ENCODE measurements around the gene ADAM10. TPM values are rescaled to one million over a fixed set of nuclear protein-coding genes. Genes with fewer than 3 reads are reported as not detected.

The ADAM10 gene
- polyA plus RNA-seq, 1 donor (not counting 4 experiments of a cell fraction or from before 2014, with no cell fraction given), result 198 TPM

DNA sequence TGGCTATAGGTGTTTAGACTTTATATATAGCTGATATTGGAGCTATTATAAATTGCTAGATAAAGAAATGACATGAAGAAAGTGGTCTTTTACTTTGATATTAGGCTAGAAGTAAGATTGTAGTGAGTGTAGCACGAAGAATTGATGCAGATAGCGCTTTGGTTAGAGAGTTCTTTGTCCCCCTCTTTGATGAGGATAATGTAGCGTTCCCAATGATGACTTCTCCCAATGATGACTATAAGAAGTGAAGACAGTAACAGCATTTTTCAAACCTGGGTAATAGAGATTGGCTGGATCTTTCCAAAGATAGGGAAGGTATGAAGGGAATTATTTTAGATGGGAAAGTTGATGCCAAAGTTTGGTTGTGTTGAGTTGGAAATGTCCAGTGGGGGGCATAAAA, 25.9 kb upstream of the ADAM10 start:
- FAIRE-seq, result no peak
- Histone ChIP-seq H3K9me3 (ENCODE audit: control insufficient read depth, low read depth, low read length) (no peaks in the 10 kb centered on the region), H3K79me2 (ENCODE audit: control insufficient read depth, insufficient read depth, low read length) (peaks cover 71% of the 10 kb centered on the region), H3K4me3 (ENCODE audit: control insufficient read depth in 2 of 3, extremely low read depth in 1 of 3, insufficient read depth in 2 of 3, low read depth in 1 of 3, low read length in 3 of 3) (no peak overlapping the region), H3K9me1 (ENCODE audit: control insufficient read depth, extremely low read depth, insufficient read depth, low read length) (no peaks in the 10 kb centered on the region), H2AFZ (ENCODE audit: control insufficient read depth, low read length) (no peak overlapping the region), H3K27ac (ENCODE audit: control insufficient read depth, insufficient read depth, low read length) (no peak overlapping the region), H3K36me3 (ENCODE audit: control insufficient read depth in 2 of 2, extremely low read depth in 1 of 2, insufficient read depth in 2 of 2, low read length in 2 of 2) (peaks cover 2 to 5% of the 10 kb centered on the region in 2 experiments), H3K4me1 (ENCODE audit: control insufficient read depth, extremely low read depth, insufficient read depth, low read length) (peaks cover 2% of the 10 kb centered on the region), H3K4me2 (ENCODE audit: control insufficient read depth, extremely low read depth, insufficient read depth, low read depth, low read length) (peak overlapping the region; percentile 73), H3K9ac (ENCODE audit: control insufficient read depth, extremely low read depth, insufficient read depth, low read length) (no peak overlapping the region), H3K27me3 (ENCODE audit: control insufficient read depth, extremely low read depth, insufficient read depth, low read length) (no peaks in the 10 kb centered on the region), H4K20me1 (ENCODE audit: control insufficient read depth, extremely low read depth, insufficient read depth, low read length) (no peaks in the 10 kb centered on the region)
- TF ChIP-seq, protein P1, sequence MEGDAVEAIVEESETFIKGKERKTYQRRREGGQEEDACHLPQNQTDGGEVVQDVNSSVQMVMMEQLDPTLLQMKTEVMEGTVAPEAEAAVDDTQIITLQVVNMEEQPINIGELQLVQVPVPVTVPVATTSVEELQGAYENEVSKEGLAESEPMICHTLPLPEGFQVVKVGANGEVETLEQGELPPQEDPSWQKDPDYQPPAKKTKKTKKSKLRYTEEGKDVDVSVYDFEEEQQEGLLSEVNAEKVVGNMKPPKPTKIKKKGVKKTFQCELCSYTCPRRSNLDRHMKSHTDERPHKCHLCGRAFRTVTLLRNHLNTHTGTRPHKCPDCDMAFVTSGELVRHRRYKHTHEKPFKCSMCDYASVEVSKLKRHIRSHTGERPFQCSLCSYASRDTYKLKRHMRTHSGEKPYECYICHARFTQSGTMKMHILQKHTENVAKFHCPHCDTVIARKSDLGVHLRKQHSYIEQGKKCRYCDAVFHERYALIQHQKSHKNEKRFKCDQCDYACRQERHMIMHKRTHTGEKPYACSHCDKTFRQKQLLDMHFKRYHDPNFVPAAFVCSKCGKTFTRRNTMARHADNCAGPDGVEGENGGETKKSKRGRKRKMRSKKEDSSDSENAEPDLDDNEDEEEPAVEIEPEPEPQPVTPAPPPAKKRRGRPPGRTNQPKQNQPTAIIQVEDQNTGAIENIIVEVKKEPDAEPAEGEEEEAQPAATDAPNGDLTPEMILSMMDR (optimal IDR thresholded peaks at IDR 0.05 in 1 of 3, IDR thresholded peaks at IDR 0.05 in 1 of 3, conservative IDR thresholded peaks at IDR 0.05 in 1 of 3; ENCODE audit: extremely low read depth in 1 of 3, insufficient read depth in 2 of 3, low read length in 3 of 3), result no peak
- no peak for TF ChIP-seq EZH2 (IDR thresholded peaks at IDR 0.05; ENCODE audit: low read length)
- DNase-seq (ENCODE audit: low read depth, low spot score), result no peak
- dilution Hi-C loops (cut with MboI; ENCODE audit: extremely low pct_ligation_motif_present, low sequenced_read_pairs), result no loop called here

DNA sequence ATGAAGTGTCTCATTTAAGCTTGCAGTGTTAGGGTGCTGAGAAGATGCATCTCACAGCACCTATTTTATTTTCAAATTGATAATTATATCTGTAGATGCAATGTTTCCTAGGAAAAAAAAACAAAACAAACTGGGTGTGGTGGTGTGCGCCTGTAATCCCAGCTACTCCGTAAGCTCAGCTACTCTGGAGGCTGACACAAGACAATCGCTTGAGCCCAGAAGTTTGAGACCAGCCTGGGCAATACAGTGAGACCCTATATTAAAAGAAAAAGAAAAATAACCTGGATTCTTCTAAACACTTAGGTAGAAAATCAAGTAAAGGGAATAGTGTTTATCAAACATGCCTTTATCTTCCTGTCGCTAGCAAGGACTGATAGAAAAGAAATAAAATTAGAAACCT, 23.5 kb upstream of the ADAM10 start:
- H3K9me3 ChIP-seq (ENCODE audit: control insufficient read depth, low read depth, low read length), result no peaks in the 10 kb centered on the region
- H3K27ac ChIP-seq (ENCODE audit: control insufficient read depth, insufficient read depth, low read length), result peak overlapping the region; percentile 84
- H3K79me2 ChIP-seq (ENCODE audit: control insufficient read depth, insufficient read depth, low read length), result peaks cover 59% of the 10 kb centered on the region
- TF ChIP-seq EZH2 (IDR thresholded peaks at IDR 0.05; ENCODE audit: low read length), result no peak
- TF ChIP-seq, protein P1 (optimal IDR thresholded peaks at IDR 0.05 in 1 of 3, IDR thresholded peaks at IDR 0.05 in 1 of 3, conservative IDR thresholded peaks at IDR 0.05 in 1 of 3; ENCODE audit: extremely low read depth in 1 of 3, insufficient read depth in 2 of 3, low read length in 3 of 3), result no peak
- dilution Hi-C loops (cut with MboI; ENCODE audit: extremely low pct_ligation_motif_present, low sequenced_read_pairs), result no loop called here
- H3K9ac ChIP-seq (ENCODE audit: control insufficient read depth, extremely low read depth, insufficient read depth, low read length), result peak overlapping the region; percentile 90
- H3K4me1 ChIP-seq (ENCODE audit: control insufficient read depth, extremely low read depth, insufficient read depth, low read length), result peaks cover 2% of the 10 kb centered on the region
- no peak for FAIRE-seq
- no peaks in the 10 kb centered on the region for H3K27me3 ChIP-seq (ENCODE audit: control insufficient read depth, extremely low read depth, insufficient read depth, low read length)
- peaks cover 0 to 2% of the 10 kb centered on the region in 2 experiments for H3K36me3 ChIP-seq (ENCODE audit: control insufficient read depth in 2 of 2, extremely low read depth in 1 of 2, insufficient read depth in 2 of 2, low read length in 2 of 2)
- peak overlapping the region; percentile 98 to 100 (median 98) for H3K4me3 ChIP-seq (ENCODE audit: control insufficient read depth in 2 of 3, extremely low read depth in 1 of 3, insufficient read depth in 2 of 3, low read depth in 1 of 3, low read length in 3 of 3)
- H3K9me1 ChIP-seq (ENCODE audit: control insufficient read depth, extremely low read depth, insufficient read depth, low read length), result no peaks in the 10 kb centered on the region
- H4K20me1 ChIP-seq (ENCODE audit: control insufficient read depth, extremely low read depth, insufficient read depth, low read length), result no peaks in the 10 kb centered on the region
- peak overlapping the region; percentile 94 for H3K4me2 ChIP-seq (ENCODE audit: control insufficient read depth, extremely low read depth, insufficient read depth, low read depth, low read length)
- H2AFZ ChIP-seq (ENCODE audit: control insufficient read depth, low read length), result no peak overlapping the region
- DNase-seq (ENCODE audit: low read depth, low spot score), result no peak
